ENCODE data around the gene ZNF672. TPM values are rescaled to one million over a fixed set of nuclear protein-coding genes. Genes with fewer than 3 reads are reported as not detected.

Gene ZNF672
- total RNA-seq, 2 donors from 2014 or later, result 44.2 to 63.1 TPM

DNA sequence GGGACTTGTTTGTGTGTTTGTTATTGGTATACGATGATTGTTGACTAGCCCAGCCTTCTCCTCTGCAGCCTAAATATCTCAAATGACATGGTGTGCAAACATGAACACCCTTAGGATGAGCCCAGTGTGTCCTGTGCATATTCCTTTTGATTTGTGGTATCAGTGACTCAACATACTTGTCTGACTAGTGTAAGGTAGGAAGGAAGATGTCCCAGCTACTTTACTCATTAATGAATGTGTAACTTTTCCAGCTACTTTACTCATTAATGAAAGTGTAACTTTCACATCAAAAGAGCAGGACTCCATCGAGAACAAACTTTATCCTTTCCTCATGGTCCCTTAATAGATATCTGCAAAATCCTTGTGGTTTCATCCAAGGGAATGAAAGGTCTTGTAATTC lies 23.6 kb downstream of the ZNF672 start:
- Histone ChIP-seq H3K27me3 (replicated peaks; ENCODE audit: insufficient read depth) (no peaks in the 10 kb centered on the region), H3K4me3 (no peak overlapping the region), H3K9me3 (no peaks in the 10 kb centered on the region), H3K4me1 (replicated peaks) (peaks cover 6% of the 10 kb centered on the region), H3K27ac (no peak overlapping the region), H3K36me3 (no peaks in the 10 kb centered on the region)
- intact Hi-C loops (cut with DNase I), result no loop called here
- 86% methylated on average over 2 of the region's 2 CpGs for WGBS
- no peak for TF ChIP-seq POLR2AphosphoS5 (IDR thresholded peaks at IDR 0.05)
- TF ChIP-seq POLR2A (IDR thresholded peaks at IDR 0.05), result no peak
- TF ChIP-seq, protein P1, sequence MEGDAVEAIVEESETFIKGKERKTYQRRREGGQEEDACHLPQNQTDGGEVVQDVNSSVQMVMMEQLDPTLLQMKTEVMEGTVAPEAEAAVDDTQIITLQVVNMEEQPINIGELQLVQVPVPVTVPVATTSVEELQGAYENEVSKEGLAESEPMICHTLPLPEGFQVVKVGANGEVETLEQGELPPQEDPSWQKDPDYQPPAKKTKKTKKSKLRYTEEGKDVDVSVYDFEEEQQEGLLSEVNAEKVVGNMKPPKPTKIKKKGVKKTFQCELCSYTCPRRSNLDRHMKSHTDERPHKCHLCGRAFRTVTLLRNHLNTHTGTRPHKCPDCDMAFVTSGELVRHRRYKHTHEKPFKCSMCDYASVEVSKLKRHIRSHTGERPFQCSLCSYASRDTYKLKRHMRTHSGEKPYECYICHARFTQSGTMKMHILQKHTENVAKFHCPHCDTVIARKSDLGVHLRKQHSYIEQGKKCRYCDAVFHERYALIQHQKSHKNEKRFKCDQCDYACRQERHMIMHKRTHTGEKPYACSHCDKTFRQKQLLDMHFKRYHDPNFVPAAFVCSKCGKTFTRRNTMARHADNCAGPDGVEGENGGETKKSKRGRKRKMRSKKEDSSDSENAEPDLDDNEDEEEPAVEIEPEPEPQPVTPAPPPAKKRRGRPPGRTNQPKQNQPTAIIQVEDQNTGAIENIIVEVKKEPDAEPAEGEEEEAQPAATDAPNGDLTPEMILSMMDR (IDR thresholded peaks at IDR 0.05), result no peak
- DNase-seq (ENCODE audit: low spot score), result no peak

DNA sequence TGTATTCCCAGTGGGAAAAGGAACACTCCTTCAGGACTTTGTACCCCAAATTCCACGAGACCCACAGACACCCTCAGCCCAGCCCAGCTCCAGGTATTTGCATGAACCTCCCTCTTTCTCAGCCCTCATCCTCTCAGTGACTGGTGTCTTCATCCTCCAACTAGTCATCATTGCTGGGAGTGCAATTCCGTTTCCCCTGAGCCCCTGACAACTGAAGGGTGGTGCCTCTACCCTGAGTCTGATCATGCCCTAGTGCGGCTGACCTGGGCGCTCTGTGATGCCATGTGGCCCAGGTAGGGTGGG lies 24.6 kb downstream of the ZNF672 start:
- 21% methylated on average over 4 of the region's 4 CpGs for WGBS
- intact Hi-C loops (cut with DNase I), result no loop called here
- peak overlapping the region; percentile 58 to 78 for H3K27ac ChIP-seq
- no peaks in the 10 kb centered on the region for H3K9me3 ChIP-seq
- DNase-seq (ENCODE audit: low spot score), result no peak
- peak overlapping the region; percentile 38 to 41 for H3K4me3 ChIP-seq
- H3K4me1 ChIP-seq (replicated peaks), result peaks cover 6% of the 10 kb centered on the region
- H3K36me3 ChIP-seq, result no peaks in the 10 kb centered on the region
- H3K27me3 ChIP-seq (replicated peaks; ENCODE audit: insufficient read depth), result no peaks in the 10 kb centered on the region
- TF ChIP-seq, protein P1 (IDR thresholded peaks at IDR 0.05), result no peak
- TF ChIP-seq POLR2AphosphoS5 (IDR thresholded peaks at IDR 0.05), result no peak
- TF ChIP-seq POLR2A (IDR thresholded peaks at IDR 0.05), result no peak

- TF ChIP-seq, protein P1 (IDR thresholded peaks at IDR 0.05), result no peak
- TF ChIP-seq POLR2AphosphoS5 (IDR thresholded peaks at IDR 0.05) (peak; percentile 82), POLR2A (IDR thresholded peaks at IDR 0.05) (peak; percentile 78)
- Histone ChIP-seq H3K9me3 (no peaks in the 10 kb centered on the region), H3K4me1 (replicated peaks) (peaks cover 4% of the 10 kb centered on the region), H3K27me3 (replicated peaks; ENCODE audit: insufficient read depth) (no peaks in the 10 kb centered on the region), H3K27ac (peak overlapping the region; percentile 58 to 78), H3K4me3 (peak overlapping the region; percentile 38 to 41), H3K36me3 (no peaks in the 10 kb centered on the region)
- DNase-seq (ENCODE audit: low spot score), result peak; percentile 86
- intact Hi-C loops (cut with DNase I), result no loop called here
- WGBS, result 9% methylated on average over 25 of the region's 46 CpGs
These were observed 25.2 kb downstream of the ZNF672 start for GRCh38 chr1:248862998-248863881.

GRCh38 chr1:248871837-248872401 lies 33.9 kb downstream of the ZNF672 start:
- Histone ChIP-seq H3K27me3 (replicated peaks; ENCODE audit: insufficient read depth) (no peaks in the 10 kb centered on the region), H3K36me3 (no peaks in the 10 kb centered on the region), H3K9me3 (no peaks in the 10 kb centered on the region), H3K4me1 (replicated peaks) (no peaks in the 10 kb centered on the region), H3K4me3 (no peak overlapping the region), H3K27ac (no peak overlapping the region)
- TF ChIP-seq POLR2A (IDR thresholded peaks at IDR 0.05) (no peak), POLR2AphosphoS5 (IDR thresholded peaks at IDR 0.05) (no peak)
- TF ChIP-seq, protein P1 (IDR thresholded peaks at IDR 0.05), result no peak
- intact Hi-C loops (cut with DNase I), result loop anchor here (2.0 kb wide), 1 partner anchor 13 kb away; the partner anchor contains the start of gene ZNF692
- 99% methylated on average over 3 of the region's 3 CpGs for WGBS
- DNase-seq (ENCODE audit: low spot score), result no peak

All from prostate gland (tissue), 2 donors.